Activated T-helper 9 cell treated with anti-CD3 and anti-CD28 coated beads, Interleukin-2, amount 50 U/mL, for 16 hours (primary cell): Measurements from ENCODE around the gene FLNA.
"Not testable (repeated sequence)": the region's sequence is repeated elsewhere in the genome, so short reads cannot be mapped to it uniquely, and the experiment has no call there.

Source experiments
- DNase-seq: peaks from one replicate; pipeline ENCODE4 v3.0.0-alpha.2; 2020; ENCODE audit warnings: low read depth

Gene FLNA, protein sequence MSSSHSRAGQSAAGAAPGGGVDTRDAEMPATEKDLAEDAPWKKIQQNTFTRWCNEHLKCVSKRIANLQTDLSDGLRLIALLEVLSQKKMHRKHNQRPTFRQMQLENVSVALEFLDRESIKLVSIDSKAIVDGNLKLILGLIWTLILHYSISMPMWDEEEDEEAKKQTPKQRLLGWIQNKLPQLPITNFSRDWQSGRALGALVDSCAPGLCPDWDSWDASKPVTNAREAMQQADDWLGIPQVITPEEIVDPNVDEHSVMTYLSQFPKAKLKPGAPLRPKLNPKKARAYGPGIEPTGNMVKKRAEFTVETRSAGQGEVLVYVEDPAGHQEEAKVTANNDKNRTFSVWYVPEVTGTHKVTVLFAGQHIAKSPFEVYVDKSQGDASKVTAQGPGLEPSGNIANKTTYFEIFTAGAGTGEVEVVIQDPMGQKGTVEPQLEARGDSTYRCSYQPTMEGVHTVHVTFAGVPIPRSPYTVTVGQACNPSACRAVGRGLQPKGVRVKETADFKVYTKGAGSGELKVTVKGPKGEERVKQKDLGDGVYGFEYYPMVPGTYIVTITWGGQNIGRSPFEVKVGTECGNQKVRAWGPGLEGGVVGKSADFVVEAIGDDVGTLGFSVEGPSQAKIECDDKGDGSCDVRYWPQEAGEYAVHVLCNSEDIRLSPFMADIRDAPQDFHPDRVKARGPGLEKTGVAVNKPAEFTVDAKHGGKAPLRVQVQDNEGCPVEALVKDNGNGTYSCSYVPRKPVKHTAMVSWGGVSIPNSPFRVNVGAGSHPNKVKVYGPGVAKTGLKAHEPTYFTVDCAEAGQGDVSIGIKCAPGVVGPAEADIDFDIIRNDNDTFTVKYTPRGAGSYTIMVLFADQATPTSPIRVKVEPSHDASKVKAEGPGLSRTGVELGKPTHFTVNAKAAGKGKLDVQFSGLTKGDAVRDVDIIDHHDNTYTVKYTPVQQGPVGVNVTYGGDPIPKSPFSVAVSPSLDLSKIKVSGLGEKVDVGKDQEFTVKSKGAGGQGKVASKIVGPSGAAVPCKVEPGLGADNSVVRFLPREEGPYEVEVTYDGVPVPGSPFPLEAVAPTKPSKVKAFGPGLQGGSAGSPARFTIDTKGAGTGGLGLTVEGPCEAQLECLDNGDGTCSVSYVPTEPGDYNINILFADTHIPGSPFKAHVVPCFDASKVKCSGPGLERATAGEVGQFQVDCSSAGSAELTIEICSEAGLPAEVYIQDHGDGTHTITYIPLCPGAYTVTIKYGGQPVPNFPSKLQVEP (N-terminal part only)

GRCh38 chrX:154374313-154375155 is at the start of gene FLNA:
TSS of gene FLNA (minus strand) at chrX:154374634. CDS start at chrX:154371245, 3,389 bp downstream.
- no peak for DNase-seq

DNA sequence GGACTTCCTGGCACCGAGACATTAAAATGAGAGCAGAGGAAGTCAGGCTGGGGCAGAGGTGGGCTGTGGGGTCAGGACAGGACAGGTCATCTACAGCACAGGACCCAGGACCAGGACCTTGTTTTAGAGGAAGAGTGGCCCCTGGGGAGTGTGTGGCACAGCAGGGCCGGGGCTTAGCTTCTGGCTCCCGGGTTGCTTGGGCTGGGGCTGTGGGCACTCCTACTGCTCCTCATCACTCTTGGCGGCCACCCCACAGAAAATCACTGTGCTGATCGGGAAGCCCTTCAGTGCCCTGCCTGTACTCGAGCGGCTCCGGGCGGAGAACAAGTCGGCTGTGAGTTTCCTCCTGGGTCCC is 45.9 kb upstream of the FLNA start:
- no peak for DNase-seq

GRCh38 chrX:154419688-154420401 is 45.4 kb upstream of the FLNA start:
- no peak for DNase-seq

GRCh38 chrX:154419189-154419588 is 44.8 kb upstream of the FLNA start:
- no peak for DNase-seq

DNA sequence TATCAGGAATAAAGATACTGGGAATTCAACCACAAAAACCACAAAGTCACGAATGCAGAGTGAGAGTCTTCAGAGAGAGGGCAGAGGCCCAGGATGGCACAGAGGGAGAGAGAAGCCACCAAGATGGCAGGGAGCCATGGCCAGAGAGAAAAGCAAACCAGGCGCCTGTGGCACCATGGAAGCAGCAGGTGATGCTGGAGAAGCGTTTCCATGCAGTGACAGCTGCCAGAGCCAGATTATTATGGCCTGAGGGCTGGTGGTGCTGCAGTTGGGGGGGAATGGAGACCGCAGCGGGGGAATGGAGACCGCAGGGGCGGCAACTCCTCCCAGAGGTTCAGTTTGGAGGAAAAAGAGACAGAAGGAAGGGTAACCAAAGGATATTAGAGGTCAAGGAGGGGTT is 42.7 kb upstream of the FLNA start:
- DNase-seq, result no peak

GRCh38 chrX:154413142-154413541 is 38.7 kb upstream of the FLNA start:
- no peak for DNase-seq

DNA sequence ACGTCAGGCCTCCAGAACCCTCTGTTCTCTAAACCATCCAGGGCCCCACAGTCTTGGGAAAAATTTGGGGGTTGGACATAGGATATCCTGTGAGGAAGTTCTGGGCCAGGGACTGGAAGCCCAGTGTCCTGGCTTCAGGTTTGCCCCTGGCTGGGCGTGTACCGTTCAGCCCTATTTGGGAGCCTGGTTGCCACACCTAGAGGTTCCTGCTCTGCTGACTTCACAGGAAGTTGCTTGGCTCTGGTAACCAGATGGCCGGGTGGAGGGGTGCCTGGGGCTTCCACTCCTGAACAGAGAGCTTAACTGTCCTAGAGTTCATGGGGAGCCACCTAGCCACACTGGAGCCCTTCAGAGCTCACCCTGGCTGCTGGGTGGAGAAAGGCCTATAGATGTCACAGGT is 38.0 kb upstream of the FLNA start:
- DNase-seq, result no peak

GRCh38 chrX:154411981-154412340 is 37.5 kb upstream of the FLNA start:
- DNase-seq, result peak; percentile 34

GRCh38 chrX:154409222-154409871 is 34.9 kb upstream of the FLNA start, which contains the start of gene DNASE1L1:
TSS of gene DNASE1L1 (minus strand) at chrX:154409254. CDS start at chrX:154405568, 3,686 bp downstream.
- DNase-seq, result no peak

GRCh38 chrX:154408659-154409221 is 34.3 kb upstream of the FLNA start:
- no peak for DNase-seq

DNA sequence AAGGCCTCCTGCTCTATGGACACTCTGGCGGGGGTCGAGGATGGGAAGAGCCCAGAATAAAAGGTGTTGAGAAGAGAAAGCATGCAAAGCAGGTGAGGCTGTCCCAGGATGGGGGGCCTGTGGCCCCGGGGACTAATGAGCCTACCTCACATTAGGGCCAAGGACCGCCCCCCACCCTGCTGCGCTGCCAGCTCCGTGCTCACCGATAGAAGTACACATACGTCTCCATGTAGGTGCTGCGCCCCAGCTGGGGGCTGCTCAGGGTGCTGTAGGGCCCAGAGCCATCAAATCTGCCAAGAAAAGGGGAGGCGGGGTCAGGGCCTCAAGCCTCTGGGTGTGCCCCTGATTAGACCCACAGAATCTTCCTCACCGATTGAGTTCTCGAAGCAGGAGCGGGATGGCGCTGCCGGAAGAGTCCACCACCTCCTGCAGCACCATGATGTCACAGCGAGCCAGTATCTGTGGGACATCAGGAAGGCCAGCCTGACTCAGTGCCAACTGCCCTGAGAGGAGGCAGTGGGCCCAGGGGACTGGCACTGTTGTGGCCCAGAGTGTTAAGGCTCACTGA is 30.3 kb upstream of the FLNA start:
- DNase-seq, result no peak

- no peak for DNase-seq
These were observed 29.4 kb upstream of the FLNA start for GRCh38 chrX:154403858-154404257.

- no peak for DNase-seq
These were observed 28.8 kb upstream of the FLNA start for GRCh38 chrX:154403192-154403591.

DNA sequence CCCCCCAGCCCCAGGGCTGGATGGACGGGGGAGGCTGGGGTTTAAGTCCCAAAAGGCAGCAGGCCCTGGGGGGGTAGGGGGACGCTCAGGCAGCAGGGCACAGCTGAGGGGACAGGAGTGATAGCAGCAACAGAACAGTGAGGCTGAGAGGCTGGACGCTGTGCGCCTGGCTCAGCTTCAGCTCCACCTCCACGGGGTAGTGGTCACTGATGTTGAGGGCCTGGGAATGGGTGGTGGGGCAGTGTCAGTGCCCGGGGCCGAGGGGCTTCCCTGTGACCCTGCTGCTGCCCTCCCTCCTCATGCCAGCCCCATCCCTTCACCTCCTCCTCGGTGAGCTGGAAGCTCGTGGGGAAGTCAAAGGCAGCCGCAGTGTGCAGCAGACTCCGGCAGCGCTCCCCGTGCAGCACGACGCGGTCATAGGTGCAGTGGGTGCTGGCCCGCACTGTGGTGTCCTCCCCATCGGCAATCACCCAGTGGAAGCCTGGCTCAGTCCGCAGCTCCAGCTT is 28.2 kb upstream of the FLNA start:
- DNase-seq, result no peak

GRCh38 chrX:154401918-154402621 is 27.6 kb upstream of the FLNA start:
- DNase-seq, result no peak

DNA sequence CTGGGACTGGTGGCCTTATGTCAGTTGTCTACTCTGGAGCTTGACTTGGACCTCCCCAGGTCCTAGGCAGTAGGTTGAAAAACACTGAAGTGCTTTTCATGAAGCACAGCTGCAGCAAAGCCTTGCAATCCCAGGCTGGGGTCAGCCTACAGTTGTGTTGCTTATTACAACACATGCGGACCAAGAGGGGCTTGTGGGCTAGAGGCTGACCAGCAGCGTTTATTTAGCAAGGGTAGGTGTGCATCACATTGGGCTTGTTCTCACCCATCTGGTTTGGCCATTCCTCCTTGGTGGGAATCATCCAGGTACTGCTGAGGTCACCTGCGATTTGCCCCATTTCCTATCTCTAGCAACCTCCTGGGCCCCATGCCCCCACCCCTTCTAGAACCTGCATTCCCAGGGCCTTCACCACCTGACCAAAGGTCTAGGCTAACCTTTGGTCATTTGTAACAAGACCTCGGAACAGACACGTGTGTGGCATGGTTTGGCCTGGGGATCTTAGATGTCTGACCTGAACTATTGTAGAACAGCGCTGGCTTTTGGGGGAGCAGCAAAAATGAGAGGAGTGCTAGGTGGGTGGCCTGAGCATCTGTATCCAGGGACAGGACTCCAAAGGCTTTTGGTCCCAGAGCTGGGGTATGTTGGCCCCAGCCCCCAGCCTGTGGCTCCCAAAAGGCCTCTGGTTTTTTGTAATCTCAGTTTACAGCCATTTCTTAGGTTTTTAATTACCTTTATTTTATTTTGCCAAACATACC is 26.8 kb upstream of the FLNA start:
- DNase-seq, result no peak

GRCh38 chrX:154400369-154400817 is 26.0 kb upstream of the FLNA start:
- not testable (repeated sequence) for DNase-seq
